CD4-positive, alpha-beta T cell treated with Interleukin-15 for 4 hours (primary cell): ENCODE data around the gene MOB3A.

Source experiments
- DNase-seq: peaks from one replicate; pipeline ENCODE4 v3.0.0-alpha.2; 2020; ENCODE audit warnings: low spot score

The MOB3A gene

DNA sequence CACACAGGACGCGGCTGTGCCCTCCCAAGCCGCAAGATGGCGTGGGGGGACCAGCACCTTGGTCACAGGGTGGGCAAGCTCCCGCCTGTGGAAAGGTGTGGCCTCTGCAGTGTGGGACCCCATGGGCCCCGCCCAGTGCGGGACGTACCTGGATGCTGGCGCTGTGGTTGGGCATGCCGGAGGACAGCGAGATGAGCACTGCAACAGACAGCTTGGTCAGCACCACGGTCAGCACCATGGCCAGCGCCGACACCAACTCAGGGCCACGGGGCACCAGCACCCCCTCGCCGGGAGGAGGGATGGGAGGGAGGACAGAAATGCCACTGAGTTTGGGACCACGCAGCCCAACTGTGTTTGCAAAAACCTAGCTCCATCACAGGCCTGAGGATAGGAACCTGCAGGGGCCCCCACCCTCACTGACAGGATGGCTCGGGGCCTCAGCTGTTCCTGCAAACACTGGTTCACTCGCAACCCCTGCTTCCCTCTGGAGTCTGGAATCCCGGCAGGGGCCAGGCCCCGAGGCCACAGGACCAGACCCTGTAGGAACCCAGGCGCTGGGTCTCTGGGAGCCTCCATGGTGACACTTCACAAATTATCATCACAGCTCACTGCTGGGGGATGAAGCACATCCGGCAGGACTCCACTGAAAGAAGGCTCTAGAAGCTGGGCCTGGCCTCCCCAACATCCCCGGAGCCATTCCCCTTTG lies 27.7 kb upstream of the MOB3A start:
- DNase-seq = no peak

DNA sequence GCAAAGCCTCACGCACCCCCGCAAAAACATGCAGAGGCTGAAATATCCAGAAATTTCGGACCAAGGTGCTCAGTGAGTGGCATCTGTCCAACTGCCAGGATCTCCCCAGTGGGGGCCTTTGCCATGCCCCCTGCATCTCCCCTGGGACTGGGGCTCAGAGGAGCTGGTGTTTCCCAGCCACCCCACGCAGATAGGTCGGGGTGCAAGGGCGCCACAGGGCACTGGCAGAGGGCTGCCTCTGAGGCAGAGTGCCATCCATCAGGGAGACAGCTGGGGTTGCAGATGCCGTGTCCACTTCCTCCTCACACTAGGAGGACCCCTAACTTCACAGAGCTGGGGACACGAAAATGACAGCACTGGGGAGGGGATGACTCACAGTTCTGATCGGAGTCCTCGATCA lies 26.9 kb upstream of the MOB3A start:
- no peak for DNase-seq

DNA sequence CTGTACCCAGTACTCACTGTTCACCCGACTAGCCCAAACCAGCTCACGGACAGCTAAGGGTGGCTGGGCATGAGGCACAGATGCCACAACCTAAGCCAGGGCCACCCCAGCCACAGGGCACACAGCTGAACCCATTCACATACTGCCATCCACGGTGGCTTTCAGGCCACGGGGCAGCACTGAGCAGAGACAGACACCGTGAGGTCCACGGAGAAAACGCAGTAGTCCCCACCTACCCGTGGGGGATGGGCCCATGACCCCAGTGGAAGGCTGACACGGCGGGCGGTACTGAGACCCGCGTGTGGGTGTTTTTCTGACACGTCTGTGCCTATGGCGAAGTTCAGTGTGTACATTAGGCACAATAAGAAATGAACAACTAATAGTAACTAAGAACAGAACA lies 26.1 kb upstream of the MOB3A start:
- no peak for DNase-seq

DNA sequence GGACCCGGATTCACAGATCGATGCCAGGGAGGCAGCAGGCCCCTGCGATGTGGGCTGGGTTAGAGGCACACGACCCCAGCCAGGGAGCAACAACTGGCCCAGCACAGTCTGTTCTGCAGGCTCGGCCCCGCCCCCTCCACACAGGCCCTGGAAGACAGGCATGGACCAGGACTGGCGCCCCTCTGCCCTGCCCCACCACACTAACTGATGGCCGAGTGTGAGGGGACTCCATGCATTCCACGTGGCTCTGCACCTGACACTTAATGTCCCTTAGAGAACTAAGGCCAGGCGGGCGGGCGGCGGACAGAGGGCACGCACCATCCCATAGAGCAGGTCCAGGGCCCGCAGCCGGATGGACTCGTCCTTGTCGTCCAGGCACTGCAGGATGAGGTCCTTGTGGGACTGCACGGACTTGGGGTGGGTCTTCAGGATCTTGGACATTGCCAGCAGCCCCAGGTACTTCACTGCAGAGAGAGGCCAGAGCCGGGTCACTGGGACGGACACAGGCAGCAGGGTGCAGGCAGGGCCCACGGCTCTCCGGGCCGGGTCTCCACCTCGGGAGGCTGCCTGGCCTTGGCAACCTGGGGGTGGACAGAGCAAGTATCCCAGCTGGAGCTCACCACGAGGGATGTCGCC lies 25.4 kb upstream of the MOB3A start:
- no peak for DNase-seq

DNA sequence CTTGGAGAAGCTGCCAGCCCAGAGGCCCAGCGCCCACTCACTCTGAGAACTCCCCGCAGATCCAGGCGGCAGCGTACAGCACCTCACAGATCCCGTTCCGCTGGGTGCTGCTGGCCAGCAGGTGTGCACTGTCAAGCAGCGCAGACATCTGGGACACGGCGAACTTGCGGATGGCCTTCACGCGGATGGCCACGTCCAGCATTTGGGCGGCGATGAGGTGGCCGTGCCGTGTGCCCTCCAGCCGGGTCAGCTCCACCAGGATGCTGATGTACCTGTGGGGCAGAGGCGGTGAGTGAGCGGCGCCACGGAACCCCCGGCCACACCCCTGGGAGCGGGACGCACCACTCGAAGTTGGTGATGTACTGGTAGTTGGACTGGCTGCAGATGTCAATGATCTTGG lies 24.7 kb upstream of the MOB3A start:
- no peak for DNase-seq

DNA sequence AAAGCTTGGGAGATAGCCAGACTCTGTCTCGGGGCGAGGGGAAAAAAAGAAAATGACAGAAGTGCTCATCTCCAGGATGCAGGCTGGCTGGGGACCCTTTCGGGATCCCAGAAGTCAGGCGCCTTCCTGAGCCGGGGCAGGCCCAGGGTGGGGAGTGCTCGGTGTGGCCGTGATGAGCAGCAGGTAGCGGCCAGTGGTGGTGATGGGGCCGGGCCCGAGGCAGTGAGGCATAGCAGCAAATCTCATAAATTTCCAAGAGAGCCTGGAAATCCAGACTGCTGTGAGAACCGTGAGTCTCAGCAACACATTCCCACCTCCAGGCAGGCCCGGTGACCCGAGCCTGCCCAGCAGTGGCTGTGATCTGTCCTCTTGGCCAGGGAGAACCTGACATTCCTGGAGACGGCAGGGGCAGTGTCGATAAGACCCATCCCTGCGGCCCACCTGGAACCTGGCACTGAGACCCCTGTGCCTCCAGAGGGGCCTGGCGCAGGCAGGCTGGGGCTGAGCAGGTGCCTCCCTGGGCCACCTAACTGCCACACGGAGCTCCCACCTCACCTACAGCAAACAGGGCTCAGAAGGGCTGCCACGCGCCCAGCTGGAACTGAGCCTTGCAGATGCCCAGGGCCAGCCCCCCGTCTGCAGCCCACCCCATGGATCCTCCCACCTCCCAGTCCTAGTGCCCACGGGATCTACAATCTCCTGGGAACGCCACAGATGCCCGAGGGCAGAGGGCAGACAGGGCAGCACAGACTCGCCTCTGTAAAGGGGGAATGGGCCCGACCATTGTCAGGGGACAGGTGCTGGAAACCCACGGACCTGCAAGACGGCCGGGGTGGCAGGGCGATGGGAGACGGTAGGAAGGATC lies 24.0 kb upstream of the MOB3A start:
- no peak for DNase-seq

DNA sequence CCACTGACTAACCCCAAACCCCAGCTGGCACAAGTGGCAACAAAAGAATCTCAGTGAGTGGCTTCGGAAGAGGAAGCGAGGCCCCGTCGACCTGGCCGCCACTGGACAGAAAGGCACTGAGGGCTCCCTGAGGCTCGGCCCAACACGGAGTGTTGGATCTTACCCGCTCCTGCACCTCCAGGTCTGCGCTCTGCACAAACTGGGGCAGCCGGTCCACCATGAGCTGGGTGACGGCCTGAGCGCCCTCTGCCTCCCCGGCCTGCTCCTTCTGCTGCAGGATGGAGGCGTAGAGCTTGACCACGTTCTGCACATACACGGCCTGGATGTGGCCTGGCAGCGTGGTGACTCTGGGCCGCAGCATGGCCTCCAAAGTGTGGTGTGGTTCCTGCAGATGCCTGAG lies 22.3 kb upstream of the MOB3A start:
- DNase-seq = no peak

DNA sequence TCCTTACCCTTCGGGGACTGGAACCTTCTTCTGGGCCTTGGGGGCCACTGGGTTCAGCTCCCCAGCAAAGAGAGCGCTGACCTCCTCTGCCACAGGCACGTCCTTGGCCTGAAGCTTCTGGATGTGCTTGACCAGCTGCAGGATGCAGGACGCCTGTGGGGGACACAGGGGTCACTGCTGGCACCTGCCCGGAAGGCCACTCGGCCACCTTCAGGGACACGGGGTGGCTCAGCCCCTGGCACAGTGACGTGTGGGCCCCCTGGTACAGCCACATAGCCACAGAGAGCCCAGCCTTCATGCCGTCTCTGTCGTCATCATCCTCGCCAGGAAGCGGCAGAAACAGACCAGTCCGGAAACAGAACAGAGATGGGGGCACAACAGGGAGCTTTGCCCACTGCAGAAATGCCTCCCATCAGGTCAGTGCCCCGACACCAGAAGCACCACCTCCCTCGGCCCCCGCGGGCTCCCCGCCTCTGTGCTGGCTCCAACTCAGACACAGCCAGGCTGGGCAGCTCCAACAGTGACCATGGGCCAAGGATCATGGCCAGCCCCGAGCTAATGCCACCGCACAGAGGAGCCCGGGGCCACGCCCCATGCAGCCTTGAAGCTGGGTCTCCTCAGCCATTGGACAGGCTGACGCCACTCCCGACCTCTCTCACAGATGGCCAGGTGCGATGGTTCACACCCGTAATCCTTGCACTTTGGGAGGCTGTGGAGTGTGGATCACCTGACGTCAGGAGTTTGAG lies 21.3 kb upstream of the MOB3A start:
- DNase-seq = no peak

DNA sequence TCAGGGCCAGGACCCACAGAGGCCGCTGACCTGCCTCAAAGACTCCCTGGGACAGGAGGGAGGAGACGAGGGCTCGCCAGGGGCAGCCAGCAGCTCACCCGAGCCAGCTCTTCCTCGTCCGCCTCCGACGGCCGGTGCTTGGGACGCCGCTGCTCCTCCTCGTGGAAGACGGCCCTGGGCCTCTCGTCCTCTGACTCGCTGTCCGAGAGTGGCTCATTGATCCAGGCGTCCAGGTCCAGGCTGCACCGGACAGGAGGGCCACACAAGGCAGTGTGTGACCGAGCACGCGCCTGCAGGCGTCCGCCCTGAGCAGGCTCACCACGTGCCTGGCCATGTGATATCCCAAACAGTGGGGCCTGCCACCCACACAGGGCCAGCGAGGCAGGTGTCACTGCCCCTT lies 20.4 kb upstream of the MOB3A start:
- no peak for DNase-seq

DNA sequence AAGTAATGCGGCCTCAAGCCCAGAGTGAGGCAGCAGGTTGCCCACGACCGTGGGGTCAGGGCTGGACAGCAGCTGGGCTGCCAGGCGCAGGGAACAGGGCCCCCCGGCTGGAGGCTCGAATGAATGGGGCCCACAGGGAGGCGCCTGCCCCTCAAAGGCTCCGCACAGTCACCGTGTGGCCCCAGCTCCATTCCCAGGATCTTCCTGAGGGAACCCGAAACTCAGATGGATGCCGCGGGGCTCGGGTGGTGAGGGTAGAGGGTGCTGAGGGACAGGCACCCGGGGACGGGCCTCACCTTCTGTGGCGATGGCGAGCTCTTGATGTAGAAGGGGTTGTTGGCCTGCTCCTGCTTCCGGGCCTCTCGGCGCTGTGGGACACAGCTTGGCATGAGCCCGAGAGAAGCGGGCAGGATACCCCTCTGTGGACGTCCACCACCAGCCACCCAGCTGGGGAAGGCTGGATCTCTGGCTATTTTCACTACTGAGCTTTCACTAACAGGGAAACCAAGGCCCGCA lies 19.8 kb upstream of the MOB3A start:
- no peak for DNase-seq

DNA sequence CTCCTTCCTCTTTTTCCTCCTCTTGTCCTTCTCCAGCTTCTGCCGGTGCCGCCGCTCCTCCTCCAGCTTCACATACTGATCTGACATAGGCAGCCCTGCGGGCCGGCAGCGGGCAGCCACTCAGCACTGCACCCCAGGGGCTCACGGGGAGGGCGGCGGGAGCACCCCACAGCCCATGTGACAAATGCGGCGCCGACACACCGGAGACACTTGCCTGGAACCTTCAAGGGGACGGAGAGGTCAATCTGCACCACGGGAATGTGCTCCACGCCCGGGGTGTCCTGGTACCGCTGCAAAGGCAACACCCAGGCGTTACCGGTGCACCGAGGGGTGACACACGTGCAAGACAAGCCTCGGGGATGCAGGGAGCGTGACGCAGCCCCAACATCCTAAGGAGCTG lies 19.2 kb upstream of the MOB3A start:
- no peak for DNase-seq

DNA sequence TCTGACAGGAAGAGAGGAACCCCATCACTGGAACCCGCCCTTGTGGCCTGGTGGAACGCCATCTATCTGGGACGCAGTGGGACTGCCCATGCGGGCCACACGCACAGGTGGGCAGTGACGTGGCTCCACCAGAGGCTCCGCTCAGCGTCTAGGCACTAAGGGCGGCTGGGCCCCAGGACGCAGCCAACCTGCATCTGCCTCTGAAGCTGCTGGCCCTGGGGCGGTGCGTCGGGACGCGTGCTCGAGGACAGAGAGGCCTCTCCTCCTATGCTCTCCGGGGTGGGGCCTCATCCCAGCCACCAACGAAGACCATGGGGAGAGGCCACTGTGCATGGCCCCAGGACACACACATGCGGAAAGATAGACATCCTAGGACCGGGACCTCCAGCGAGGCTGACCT lies 18.7 kb upstream of the MOB3A start:
- no peak for DNase-seq

DNA sequence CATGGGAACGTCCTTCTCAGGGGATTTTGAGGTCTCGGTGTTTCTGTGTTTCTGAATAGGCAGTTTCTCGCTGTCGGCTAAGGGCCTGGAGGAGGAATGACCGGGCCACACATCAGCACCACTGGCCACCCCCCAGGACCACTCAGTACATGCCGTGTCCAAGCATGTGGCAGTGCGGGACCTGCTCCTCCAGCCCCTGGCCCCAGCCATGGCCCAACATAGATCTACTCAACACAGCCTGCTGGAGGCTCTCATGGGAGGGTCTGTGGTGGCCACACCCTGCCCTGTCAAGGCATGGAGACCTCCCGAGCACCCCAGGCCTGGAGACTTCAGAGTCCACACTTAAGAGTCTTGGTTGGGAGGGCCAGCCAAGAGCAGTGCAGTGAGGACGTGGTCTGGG lies 18.1 kb upstream of the MOB3A start:
- no peak for DNase-seq

DNA sequence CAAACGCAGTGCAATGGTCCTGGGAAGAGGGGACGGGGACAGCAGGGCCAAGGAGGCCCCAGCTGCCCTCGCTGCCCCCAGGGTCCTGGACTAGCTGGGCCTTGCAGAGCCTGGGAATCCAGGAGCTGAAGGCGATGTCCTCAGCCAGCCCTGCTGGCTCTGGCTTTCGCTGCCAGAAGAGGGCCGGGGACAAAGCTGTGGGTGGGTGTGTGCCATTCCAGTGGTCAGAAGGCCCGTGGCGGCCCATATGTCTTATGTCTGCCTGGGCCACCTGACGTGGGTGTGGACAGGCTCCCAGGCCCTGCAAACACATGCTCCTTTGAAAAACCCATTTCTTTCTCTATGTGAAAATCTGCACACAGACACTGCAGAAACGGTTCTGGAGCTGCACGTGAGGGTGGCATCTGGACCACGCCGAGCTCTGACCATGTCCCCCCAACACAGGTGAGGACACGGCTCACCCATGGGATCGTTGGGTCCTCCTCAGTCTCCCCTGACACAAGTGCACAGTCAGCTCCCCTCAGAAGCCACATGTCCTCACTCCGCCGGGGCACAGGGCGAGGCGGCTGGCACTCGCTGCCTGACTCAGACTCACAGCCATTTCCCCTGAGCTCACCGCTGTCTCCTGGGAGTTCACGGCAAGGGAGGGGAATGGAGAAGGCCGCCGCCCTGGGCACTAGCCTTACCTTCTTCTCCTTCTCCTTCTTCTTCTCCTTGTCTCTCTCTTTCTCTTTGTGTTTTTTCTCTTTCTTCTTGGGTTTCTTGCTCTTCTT lies 17.5 kb upstream of the MOB3A start:
- no peak for DNase-seq

DNA sequence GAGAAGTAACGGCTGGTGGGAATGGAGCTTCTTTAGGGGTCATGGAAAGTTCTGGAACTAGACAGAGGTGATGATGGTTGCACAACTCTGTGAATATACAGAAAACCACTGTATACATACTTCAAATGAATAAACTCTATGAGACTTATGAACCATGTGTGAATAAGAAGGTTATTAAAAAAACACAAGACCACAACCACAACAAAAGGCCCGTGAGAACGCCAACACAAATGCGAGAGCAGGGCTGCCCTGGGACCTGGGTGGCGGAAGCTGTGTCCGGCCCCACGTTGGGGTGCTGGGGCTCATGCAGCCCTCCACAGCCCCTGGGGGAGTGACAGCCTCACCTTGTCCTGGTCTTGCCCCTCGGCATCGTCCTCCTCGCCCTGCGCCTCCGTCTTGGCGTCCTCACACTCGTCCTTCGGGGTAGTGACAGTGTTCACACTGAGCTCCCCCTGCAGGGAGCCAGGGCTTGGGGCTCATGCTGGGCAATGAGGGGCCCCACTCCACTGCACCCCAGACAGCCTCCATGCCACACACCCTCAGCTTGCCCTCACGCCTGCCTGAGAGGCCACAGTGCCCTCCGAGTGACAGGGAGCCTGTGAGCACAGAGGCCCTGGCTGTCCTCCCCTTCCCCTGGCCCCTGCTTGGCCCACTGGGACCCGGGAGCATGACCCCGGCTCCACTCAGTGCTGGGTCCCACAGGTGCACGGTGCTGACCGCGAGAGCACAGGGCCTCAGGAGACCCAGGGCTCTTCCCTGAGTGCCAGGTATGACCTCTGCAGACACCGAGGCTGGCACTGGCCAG lies 16.6 kb upstream of the MOB3A start:
- no peak for DNase-seq

DNA sequence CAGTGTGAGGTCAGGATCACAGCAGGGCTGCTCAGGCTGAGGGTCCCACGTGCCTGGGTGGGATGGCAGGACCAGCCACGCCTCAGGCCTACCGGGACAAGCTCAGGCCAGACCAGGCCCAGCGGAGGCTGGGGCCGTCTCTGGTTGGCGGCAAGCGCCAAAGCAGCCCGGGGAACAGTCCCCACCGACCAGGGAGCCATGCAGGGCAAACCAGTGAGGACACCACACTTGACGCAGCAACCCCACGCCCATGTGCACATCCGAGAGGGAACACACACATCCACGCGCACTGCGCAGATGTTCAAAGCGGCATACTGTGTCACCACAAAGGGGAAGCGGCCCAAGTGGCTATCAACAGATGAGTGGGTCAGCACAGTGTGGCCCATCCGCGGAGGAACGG lies 15.8 kb upstream of the MOB3A start:
- DNase-seq = no peak

DNA sequence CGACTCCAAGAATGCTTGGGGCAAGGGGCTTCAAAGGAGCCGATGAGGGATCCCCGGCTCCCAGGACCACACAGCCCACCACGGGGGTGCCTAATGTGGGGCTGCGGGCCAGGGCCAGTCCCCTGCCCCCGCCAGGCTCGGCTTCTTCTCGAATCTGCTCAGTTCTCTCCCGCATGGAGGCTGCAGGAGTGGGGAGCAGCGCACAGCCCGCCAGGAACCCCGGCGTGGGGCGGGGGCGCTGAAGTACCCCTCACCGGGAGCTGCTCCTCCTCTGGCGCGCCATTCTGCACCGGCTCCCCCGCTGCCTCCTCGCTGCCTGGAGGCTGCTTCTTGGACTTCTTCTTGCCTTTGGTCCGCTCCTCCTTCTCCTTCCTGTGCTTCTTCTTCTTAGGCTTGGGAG lies 15.3 kb upstream of the MOB3A start:
- no peak for DNase-seq

DNA sequence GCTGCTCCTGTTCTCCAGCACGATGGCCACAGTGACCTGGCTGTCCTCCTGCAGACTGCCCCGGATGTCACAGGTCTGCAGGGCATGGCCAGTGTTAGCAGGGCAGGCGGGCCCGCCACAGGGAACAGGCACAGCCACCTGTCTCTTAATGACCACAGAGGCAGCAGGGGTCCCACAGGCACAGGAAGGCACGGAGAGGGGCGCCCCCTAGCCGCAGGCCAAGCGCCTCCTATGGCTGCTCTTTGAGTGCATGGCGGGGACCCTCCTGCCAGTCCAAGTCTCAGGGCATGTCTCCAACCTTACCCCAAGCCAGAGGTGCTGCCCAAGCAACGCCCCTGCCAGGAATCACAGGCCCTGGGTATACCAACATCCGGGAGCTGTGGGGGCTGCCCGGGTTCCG lies 14.7 kb upstream of the MOB3A start:
- DNase-seq = no peak

DNA sequence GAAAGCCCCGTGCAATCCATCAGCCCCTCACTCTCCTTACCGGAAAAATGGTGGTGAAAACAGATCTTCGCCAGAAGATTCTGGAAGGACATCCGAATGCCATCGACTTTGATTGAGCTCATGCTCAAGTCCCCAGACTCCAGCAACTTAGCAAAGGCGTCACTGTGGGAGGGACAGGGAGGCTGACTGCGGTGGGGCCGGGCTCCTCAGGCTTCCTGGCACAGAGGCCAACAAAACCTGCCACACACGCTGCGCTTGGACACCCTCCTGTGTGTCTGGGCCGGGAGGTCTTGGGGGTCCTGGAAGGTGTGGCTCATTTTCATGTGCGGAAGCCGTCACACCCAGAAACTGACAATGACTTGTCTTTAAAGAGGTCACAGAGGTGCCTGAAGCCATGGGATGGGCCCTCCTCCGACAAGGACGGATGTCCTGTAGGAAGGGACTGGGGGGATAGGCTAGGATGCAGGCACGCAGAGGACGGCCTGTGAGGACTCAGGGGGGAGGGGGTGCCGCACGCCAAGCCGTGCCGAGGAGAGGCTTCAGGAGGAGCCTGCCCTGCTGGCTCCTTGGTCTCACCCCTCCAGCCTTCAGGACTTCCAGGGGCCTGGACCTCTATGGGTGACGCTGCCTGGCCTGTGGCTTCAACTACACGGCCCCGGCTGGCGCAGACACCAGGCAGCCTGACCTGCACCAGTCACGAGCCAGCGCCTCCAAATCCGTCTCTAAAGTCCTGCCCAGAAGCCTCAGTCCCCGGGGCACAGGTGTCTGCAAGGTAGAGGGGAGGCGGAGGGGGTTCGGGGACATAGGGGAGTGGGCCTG lies 13.1 kb upstream of the MOB3A start:
- DNase-seq = no peak
